Stomach (tissue), 4 donors: Measurements from ENCODE around the gene RALY.

Source experiments
- POLR2A ChIP-seq, 4 donors: fragments of 450-650 bp; IDR thresholded peaks; one replicate each; pipeline ENCODE4 v1.6.1; 2016; ENCODE audit warnings: antibody characterized with exemption in 4 of 4, control low read depth in 2 of 4, mild to moderate bottlenecking in 1 of 4, moderate library complexity in 1 of 4
- TF ChIP-seq, protein P1 (sequence below), 7 experiments: fragments of 450-650 bp in 4 of 7; fragments of 200-600 bp in 3 of 7; sonication (generic) in 3 of 7; IDR thresholded peaks; one replicate each; pipeline ENCODE4 v1.5.1; 2016 to 2019; ENCODE audit warnings: antibody characterized with exemption in 7 of 7, control low read depth in 2 of 7, mild to moderate bottlenecking in 1 of 7

DNA sequence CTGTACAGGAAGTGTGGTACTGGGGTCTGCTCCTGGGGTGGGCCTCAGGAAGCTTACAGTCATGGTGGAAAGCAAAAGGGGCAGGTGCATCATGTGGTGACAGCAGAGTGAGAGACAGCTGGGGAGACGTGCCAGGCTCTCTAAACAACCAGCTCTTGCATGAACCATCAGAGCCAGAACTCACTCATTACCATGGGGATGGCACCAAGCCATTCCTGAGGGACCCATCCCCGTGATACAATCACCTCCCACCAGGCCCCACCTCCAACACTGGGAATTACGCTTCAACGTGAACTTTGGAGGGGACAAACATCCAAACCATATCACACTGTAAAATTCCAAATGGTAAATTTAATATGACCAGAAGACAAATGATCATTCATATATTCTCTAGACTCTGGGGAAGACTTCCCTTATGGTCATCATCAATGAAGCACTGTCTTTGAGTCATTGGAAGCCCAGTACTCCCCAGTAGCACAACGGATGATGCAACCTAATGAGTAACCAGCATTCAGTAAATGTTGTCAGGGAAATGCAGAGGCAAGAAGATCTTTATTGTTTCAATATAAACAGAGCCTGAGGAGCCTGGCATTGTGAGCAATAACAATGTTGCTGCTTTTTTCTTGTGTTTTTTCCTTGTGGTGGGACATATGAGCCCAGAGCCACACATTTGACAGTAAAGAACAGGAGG, 48.2 kb upstream of the RALY start:
- TF ChIP-seq POLR2A (IDR thresholded peaks at IDR 0.05), result no peak
- TF ChIP-seq, protein P1, sequence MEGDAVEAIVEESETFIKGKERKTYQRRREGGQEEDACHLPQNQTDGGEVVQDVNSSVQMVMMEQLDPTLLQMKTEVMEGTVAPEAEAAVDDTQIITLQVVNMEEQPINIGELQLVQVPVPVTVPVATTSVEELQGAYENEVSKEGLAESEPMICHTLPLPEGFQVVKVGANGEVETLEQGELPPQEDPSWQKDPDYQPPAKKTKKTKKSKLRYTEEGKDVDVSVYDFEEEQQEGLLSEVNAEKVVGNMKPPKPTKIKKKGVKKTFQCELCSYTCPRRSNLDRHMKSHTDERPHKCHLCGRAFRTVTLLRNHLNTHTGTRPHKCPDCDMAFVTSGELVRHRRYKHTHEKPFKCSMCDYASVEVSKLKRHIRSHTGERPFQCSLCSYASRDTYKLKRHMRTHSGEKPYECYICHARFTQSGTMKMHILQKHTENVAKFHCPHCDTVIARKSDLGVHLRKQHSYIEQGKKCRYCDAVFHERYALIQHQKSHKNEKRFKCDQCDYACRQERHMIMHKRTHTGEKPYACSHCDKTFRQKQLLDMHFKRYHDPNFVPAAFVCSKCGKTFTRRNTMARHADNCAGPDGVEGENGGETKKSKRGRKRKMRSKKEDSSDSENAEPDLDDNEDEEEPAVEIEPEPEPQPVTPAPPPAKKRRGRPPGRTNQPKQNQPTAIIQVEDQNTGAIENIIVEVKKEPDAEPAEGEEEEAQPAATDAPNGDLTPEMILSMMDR (IDR thresholded peaks at IDR 0.05), result no peak
